ENCODE results near the gene DHX35.
"Not testable (repeated sequence)": the region's sequence is repeated elsewhere in the genome, so short reads cannot be mapped to it uniquely, and the experiment has no call there.

DHX35 gene

DNA sequence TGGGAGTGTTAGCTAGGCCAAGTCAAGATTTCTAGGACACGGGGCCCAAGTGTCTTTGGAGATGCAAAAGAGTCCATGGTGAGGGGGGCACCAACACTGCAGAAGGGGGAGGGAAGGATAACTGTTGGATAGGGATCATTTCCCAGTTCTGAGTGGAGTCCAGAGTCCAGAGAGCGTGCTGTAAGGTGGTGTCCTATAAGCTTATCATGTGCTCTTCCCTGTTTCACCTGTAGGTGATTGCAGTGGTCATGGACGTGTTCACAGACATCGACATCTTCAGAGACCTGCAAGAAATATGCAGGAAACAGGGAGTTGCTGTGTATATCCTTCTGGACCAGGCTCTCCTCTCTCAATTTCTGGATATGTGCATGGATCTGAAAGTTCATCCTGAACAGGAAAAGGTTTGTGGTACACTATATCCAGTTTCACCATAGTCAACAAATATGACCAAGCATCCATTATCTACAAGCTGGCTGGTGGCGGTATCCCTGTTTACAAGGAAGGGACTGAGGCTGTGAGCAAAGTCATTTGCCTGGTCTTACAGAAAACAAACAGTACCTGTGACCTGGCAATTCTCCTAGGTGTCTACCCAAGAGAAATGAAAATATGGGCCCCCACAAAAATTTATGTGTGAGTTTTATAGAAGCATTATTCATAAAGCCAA, 20.3 kb upstream of the DHX35 start:
- no peak for DNase-seq

DNA sequence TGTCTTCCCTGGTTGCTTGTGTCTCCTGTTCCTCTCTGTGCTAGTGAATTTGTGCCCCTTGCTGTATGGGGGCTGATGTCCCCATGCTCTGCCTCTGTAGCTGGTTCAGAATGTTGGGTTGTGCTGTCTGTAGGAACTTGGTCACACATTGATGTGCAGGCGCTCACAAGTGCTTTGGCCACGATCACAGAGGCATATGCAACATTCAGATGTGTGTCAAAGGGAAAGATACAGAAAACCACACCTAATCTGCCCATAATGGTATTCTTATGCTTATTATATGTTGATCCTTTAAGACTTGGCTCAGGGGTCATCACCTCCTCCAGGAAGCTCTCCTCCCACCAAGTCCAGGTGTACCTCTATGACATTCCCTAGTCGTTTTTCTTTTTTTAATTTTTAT, 17.1 kb upstream of the DHX35 start:
- no peak for DNase-seq

- DNase-seq: no peak
Measured at GRCh38 chr20:38946836-38947235, 15.3 kb upstream of the DHX35 start.

DNA sequence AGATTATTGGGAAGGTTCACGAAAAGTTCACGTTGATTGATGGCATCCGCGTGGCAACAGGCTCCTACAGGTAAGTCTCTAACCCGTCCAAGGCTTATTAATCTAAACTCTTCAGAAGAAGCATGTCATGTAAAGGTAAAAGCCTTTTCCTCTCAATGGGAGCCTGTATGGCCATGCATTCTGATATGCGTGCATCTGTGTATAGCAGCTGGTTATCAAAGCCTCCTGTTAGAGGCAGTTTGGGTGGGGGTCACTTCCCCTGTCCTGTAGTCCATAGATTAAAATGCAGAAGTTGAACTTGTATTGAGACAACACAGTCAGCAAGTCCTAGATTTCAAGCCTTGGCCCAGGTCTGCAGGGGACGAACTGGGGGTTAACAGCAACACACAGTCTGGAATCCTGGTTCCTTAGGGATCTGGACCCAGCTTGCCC, 14.2 kb upstream of the DHX35 start:
- DNase-seq: no peak

GRCh38 chr20:38950254-38950653, 11.9 kb upstream of the DHX35 start:
- DNase-seq: no peak

DNA sequence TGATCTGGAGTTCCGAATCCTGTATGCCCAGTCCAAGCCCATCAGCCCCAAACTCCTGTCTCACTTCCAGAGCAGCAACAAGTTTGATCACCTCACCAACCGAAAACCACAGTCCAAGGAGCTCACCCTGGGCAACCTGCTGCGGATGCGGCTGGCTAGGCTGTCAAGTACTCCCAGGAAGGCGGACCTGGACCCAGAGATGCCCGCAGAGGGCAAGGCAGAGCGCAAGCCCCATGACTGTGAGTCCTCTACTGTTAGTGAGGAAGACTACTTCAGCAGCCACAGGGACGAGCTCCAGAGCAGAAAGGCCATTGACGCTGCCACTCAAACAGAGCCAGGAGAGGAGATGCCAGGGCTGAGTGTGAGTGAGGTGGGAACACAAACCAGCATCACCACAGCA, 10.5 kb upstream of the DHX35 start:
- DNase-seq: no peak

DNA sequence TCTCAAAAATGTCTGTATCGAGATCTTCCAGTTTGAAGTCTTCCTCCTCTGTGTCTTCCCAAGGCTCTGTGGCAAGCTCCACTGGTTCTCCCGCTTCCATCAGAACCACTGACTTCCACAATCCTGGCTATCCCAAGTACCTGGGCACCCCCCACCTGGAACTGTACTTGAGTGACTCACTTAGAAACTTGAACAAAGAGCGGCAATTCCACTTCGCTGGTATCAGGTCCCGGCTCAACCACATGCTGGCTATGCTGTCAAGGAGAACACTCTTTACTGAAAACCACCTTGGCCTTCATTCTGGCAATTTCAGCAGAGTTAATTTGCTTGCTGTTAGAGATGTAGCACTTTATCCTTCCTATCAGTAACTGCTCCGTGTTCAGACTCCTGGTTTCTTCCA, 10.0 kb upstream of the DHX35 start:
- DNase-seq: no peak

- no peak for DNase-seq
Measured at GRCh38 chr20:38953630-38954340, 8.4 kb upstream of the DHX35 start.

DNA sequence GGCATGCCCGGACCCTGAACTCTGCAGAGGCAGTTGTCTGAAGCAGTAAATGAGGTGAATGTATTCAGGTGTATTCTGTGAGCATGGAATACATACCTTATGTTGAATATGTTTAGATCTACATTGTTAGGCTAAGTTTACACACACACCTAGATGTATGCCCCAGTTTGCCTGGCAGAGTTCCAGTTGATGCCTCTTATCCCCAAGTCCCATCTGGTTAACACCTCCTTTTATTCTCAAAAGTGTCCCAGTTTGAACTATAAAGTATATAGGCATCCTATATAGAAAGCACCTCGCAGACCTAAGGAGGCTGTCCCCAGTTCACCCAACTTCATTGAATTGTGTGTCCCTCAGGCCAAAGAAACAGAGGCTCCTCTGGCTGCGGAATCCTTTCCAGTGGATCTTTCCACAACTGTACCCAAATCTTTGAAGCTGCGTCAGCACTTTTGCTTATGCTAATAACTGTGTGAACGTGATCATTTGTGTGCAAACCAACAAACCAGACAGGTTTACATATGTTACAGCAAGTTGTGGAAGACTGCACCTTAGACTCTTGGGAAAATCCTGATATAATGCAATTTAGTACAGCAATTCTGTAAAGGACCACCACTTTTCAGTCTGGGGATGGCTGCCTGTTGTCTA, 4.8 kb upstream of the DHX35 start:
- no peak for DNase-seq

DNA sequence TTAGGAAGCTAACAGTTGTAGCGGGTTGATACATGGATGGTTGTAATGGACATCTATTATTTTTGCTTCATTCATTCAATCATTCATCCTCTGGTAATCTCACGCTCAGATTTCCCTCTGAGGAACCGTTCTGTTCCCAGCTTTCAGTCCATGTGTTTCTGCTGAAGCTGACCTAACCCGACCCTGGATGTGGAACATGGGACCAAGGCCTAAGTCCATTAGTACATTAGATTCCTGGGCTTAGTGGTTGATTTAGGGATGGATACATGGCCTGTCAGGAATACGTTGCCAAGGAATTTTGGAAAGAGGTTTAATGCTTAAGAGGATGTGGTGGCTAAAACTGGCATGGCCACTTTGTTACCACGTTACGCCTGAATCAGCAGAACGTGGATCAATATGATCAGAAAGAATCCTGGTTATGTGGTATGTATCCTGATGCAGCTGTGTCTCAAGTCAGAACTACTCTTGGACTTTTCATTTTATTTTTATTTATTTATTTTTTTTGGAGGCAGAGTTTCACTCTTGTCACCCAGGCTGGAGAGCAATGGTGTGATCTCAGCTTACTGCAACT, 4.1 kb upstream of the DHX35 start:
- no peak for DNase-seq

GRCh38 chr20:38960187-38960687, 1.9 kb upstream of the DHX35 start:
- DNase-seq: not testable (repeated sequence)

DNA sequence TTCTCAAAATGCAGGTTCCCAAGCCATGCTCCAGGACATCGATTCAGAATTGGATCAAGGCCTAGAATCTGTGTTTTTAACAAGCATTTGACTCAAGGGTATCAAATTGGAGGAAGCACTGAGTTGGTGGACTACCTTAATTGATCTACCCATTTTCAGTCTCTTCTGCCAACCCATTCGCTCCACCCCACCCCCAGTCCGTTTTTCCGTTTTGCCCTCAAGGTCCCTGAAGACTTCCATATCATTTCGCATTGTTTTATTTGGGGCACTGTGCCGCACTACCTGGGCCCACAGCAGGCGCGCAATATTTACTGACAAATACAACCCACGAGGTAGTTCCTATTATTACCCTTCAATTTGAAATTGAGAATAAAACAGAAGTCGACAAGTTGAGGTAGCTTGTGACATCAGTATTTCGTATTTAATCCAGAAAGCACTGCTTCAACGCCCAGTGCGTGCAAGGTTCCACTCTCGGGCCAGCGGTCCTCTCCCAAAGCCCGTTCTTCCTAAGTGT, 557 bp upstream of the DHX35 start:
- DNase-seq: peak; percentile 26

GRCh38 chr20:38962928-38963401, 821 bp downstream of the DHX35 start:
- no peak for DNase-seq

GRCh38 chr20:38963745-38964144, 1.6 kb downstream of the DHX35 start:
- no peak for DNase-seq

- no peak for DNase-seq
Measured at GRCh38 chr20:38965264-38965663, 3.1 kb downstream of the DHX35 start.

GRCh38 chr20:38968090-38968489, 5.9 kb downstream of the DHX35 start:
- no peak for DNase-seq

GRCh38 chr20:38969708-38970107, 7.6 kb downstream of the DHX35 start:
- no peak for DNase-seq

DNA sequence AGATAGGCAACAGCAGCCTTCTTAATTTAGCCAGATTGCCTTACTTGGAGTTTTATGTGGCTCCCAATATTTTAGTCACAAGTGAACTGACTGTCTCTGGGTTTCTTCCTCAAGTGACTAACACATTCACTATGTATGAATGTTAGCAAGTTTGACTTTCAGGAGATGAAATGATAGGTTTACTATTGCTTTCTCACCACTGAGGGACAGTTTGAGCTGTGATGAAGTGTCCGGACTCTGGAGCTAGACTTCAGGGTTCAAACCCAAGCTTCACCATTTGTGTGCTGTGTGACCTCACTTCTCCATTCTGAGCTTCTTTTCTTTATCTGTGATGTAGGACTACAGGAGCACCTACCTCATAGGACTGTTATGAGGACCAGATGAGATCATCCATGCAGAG, 8.2 kb downstream of the DHX35 start:
- no peak for DNase-seq

DNA sequence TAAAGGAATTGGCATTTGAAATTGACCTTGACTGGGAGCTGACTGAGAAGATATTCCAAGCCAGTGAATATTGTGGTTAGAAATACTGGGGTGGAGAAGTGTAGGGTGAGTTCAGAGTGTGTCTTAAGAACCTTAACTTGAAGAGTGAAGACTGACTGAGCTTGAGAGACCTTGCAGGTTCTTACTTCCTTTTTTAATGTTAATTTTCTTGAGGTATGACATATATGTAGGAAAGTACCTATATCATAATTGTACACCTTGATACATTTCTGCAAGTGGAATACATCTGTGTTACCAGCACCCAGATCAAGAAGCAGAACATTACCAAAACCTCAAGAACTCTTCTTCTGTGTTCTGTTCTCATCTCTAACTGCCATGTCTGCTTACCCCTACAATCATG, 11.0 kb downstream of the DHX35 start:
- DNase-seq: no peak

- no peak for DNase-seq
Measured at GRCh38 chr20:38973645-38974044, 11.5 kb downstream of the DHX35 start.

GRCh38 chr20:38975539-38976120, 13.5 kb downstream of the DHX35 start:
- DNase-seq: no peak

- no peak for DNase-seq
Measured at GRCh38 chr20:38979434-38979833, 17.3 kb downstream of the DHX35 start.

DNA sequence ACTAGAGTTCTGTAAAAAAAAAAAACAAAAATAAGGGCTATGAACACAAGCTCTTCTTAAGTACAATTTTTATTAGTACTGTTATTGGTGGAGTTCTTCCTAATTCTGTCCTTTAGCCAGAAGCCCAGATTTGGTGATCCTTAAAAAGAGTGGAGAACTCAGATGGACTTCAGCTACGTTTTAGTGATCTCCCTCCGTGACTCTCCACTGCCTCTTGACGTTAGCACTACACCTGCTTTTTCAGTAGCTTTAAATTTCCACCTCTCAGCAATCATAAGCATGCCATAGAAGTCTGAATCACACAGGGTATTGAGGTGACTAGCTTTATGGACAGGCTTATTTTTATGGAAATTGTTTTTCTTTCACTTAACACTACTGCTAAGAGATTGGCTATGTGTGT, 17.7 kb downstream of the DHX35 start:
- DNase-seq: no peak
